Lower leg skin (tissue), 4 donors: ENCODE data around the gene OMP. TPM values are rescaled to one million over a fixed set of nuclear protein-coding genes. Genes with fewer than 3 reads are reported as not detected.

Experiments
- DNase-seq, 2 donors: peaks; one replicate each; pipeline ENCODE4 v3.0.0-alpha.2; 2019; ENCODE audit warnings: low spot score in 2 of 2
- H3K4me3 ChIP-seq: fragments of 200-600 bp; sonication (generic); 2 replicates; pipeline ENCODE4 v1.5.1; 2017; ENCODE audit warnings: mild to moderate bottlenecking, low read depth; ENCODE audit not compliant: poor library complexity, severe bottlenecking
- CTCF ChIP-seq, 3 donors: fragments of 450-650 bp; IDR thresholded peaks; one replicate each; pipeline ENCODE4 v1.5.1; 2016; ENCODE audit warnings: antibody characterized with exemption in 3 of 3, mild to moderate bottlenecking in 3 of 3, moderate library complexity in 2 of 3
- POLR2A ChIP-seq, 2 donors: fragments of 450-650 bp; IDR thresholded peaks; one replicate each; pipeline ENCODE4 v1.6.1; 2016 to 2017; ENCODE audit warnings: antibody characterized with exemption in 2 of 2, mild to moderate bottlenecking in 1 of 2, moderate library complexity in 1 of 2
- WGBS, 2 donors: methylation state at CpG; one replicate each; pipeline ENCODE4 v1.1.5; 2018; 5-methylcytosine and 5-hydroxymethylcytosine counted together
- intact Hi-C: fragments of 100-400 bp; cut with DNase I; formaldehyde crosslinking; loops from one replicate; pipeline ENCODE4 v1.15.0; 2023; ENCODE audit warnings: low total_unique reads
- total RNA-seq, 4 donors: library from RNA; depleted of rRNA; stranded (reverse); fragments of >200 nt; gene quantifications; one replicate each; pipeline ENCODE4 v1.1.0, GENCODE V29; 2016

The OMP gene
- total RNA-seq, 4 donors from 2014 or later, result not detected

GRCh38 chr11:77062924-77063323, 39.7 kb upstream of the OMP start:
- intact Hi-C loops, result no loop called here
- TF ChIP-seq POLR2A (IDR thresholded peaks at IDR 0.05) (no peak), CTCF (IDR thresholded peaks at IDR 0.05) (no peak)
- peak in 1 of 2 donors; percentile 68 for DNase-seq
- H3K4me3 ChIP-seq, result no peak overlapping the region

- intact Hi-C loops, result no loop called here
- TF ChIP-seq CTCF (IDR thresholded peaks at IDR 0.05), result no peak
- no peak for TF ChIP-seq POLR2A (IDR thresholded peaks at IDR 0.05)
- 84 to 94% methylated on average over 1 of the region's 1 CpG for WGBS, 2 donors
- H3K4me3 ChIP-seq, result no peak overlapping the region
- peak in 1 of 2 donors; percentile 37 for DNase-seq
Measured at GRCh38 chr11:77063407-77063806, 39.2 kb upstream of the OMP start.

- intact Hi-C loops, result no loop called here
- H3K4me3 ChIP-seq, result no peak overlapping the region
- TF ChIP-seq POLR2A (IDR thresholded peaks at IDR 0.05), result no peak
- no peak for TF ChIP-seq CTCF (IDR thresholded peaks at IDR 0.05)
- WGBS, 2 donors, result 89 to 98% methylated on average over 4 of the region's 4 CpGs
- DNase-seq, result peak in 1 of 2 donors; percentile 49
Measured at GRCh38 chr11:77063861-77064260, 38.8 kb upstream of the OMP start.

GRCh38 chr11:77064648-77065217, 37.9 kb upstream of the OMP start:
- intact Hi-C loops, result no loop called here
- 96% methylated on average over 4 of the region's 4 CpGs for WGBS, 2 donors
- no peak for TF ChIP-seq CTCF (IDR thresholded peaks at IDR 0.05)
- TF ChIP-seq POLR2A (IDR thresholded peaks at IDR 0.05), result no peak
- H3K4me3 ChIP-seq, result no peak overlapping the region
- DNase-seq, result peak in 1 of 2 donors; percentile 40

GRCh38 chr11:77065878-77066228, 36.8 kb upstream of the OMP start:
- WGBS, 2 donors, result 12 to 13% methylated on average over 14 of the region's 14 CpGs
- intact Hi-C loops, result no loop called here
- H3K4me3 ChIP-seq, result peak overlapping the region; percentile 51
- DNase-seq, result peak; percentile 31 to 92
- TF ChIP-seq POLR2A (IDR thresholded peaks at IDR 0.05) (no peak), CTCF (IDR thresholded peaks at IDR 0.05) (no peak)
